K562 (cell line): ENCODE data around the gene TRNAU1AP. TPM values are rescaled to one million over a fixed set of nuclear protein-coding genes. Genes with fewer than 3 reads are reported as not detected.

Source experiments
- CEBPB ChIP-seq: fragments of 450-650 bp; IDR thresholded peaks from 2 replicates; pipeline ENCODE4 v1.6.1; 2016; ENCODE audit warnings: missing genetic modification characterization, missing compliant biosample characterization
- MIER1 ChIP-seq: fragments of 450-650 bp; IDR thresholded peaks from 2 replicates; pipeline ENCODE4 v1.6.1; 2016; ENCODE audit warnings: antibody characterized with exemption, mild to moderate bottlenecking, low read depth
- NCOA2 ChIP-seq, 2 experiments: fragments of 450-650 bp; IDR thresholded peaks; 2 replicates each; pipeline ENCODE4 v1.6.1; 2018; ENCODE audit warnings: mild to moderate bottlenecking in 2 of 2, moderate library complexity in 1 of 2; ENCODE audit not compliant: partially characterized antibody in 2 of 2
- POLR2A ChIP-seq: fragments of 450-650 bp; conservative IDR thresholded peaks from 2 replicates; pipeline ENCODE4 v1.6.1; 2016
- RCOR1 ChIP-seq, 2 experiments: IDR thresholded peaks; 2 replicates each; pipeline ENCODE4 v1.6.1; 2012; ENCODE audit warnings: low read depth in 2 of 2, low read length in 2 of 2, borderline replicate concordance in 1 of 2, improper control_type of control experiment in 1 of 2
- RFX5 ChIP-seq: IDR thresholded peaks from 2 replicates; pipeline ENCODE4 v1.6.1; 2011; ENCODE audit warnings: low read depth, mild to moderate bottlenecking, improper control_type of control experiment, low read length
- SMARCB1 ChIP-seq: IDR thresholded peaks from 2 replicates; pipeline ENCODE4 v1.6.1; 2011; ENCODE audit warnings: improper control_type of control experiment, low read depth; ENCODE audit not compliant: insufficient read length
- TCFL5 ChIP-seq: fragments of 250-450 bp; sonication (Bioruptor Pico); conservative IDR thresholded peaks from 2 replicates; pipeline ENCODE4 v1.6.1; 2021; ENCODE audit warnings: mild to moderate bottlenecking, moderate library complexity, matching md5 sums
- THRAP3 ChIP-seq: fragments of 450-650 bp; IDR thresholded peaks from 2 replicates; pipeline ENCODE4 v1.6.1; 2016; ENCODE audit warnings: mild to moderate bottlenecking, inconsistent platforms, borderline replicate concordance
- ZNF212 ChIP-seq: fragments of 450-650 bp; formaldehyde crosslinking; IDR thresholded peaks from 2 replicates; pipeline ENCODE4 v1.4.0; 2020; ENCODE audit warnings: mild to moderate bottlenecking
- ZNF217 ChIP-seq: sonication (generic); formaldehyde crosslinking; IDR thresholded peaks from 2 replicates; pipeline ENCODE4 v1.8.0; 2022; ENCODE audit warnings: mild to moderate bottlenecking, missing genetic modification reagents
- polyA plus RNA-seq, 8 experiments: library from polyadenylated mRNA; depleted of rRNA in 4 of 8; stranded (reverse) in 5 of 8; unstranded in 3 of 8; fragments of >200 nt; fragmentation: Nextera tagmentation in 2 of 8; fragmentation: Illumina TruSeq in 1 of 8; extraction: Ambion mirVana in 2 of 8; extraction: Trizol in 1 of 8; gene quantifications; 2 replicates each; pipeline versions ENCODE4 v1.2.1 to v1.2.3, GENCODE V29; 2011 to 2014; ENCODE audit warnings: inconsistent platforms in 1 of 8, missing spikeins in 1 of 8
- total RNA-seq, 7 experiments: library from RNA; depleted of rRNA in 6 of 7; stranded (reverse); fragments of >200 nt in 6 of 7; fragmentation: Illumina TruSeq in 2 of 7; extraction: Trizol in 2 of 7; gene quantifications; 2 replicates each; pipeline versions ENCODE4 v1.2.1 to v1.2.3, GENCODE V29; 2011 to 2021; ENCODE audit warnings: low replicate concordance in 1 of 7
- TF ChIP-seq, protein P1 (sequence below), 2 experiments: fragments of 450-650 bp in 1 of 2; sonication (generic) in 1 of 2; formaldehyde crosslinking in 1 of 2; IDR thresholded peaks; 2 replicates each; pipeline versions ENCODE4 v1.7.1 to v1.9.0; 2016 to 2022; ENCODE audit warnings: inconsistent platforms in 1 of 2, mild to moderate bottlenecking in 1 of 2, missing genetic modification reagents in 1 of 2
- TF ChIP-seq, protein P2 (sequence below): sonication (generic); formaldehyde crosslinking; IDR thresholded peaks from 2 replicates; pipeline ENCODE4 v1.8.1; 2023; ENCODE audit warnings: mild to moderate bottlenecking, missing genetic modification reagents

Gene TRNAU1AP
- total and polyA plus RNA-seq, 9 of the 15 experiments (the other 6 are each of a cell fraction or from before 2014, with no cell fraction given) = 34.9 to 110 (median 46.3) TPM

DNA sequence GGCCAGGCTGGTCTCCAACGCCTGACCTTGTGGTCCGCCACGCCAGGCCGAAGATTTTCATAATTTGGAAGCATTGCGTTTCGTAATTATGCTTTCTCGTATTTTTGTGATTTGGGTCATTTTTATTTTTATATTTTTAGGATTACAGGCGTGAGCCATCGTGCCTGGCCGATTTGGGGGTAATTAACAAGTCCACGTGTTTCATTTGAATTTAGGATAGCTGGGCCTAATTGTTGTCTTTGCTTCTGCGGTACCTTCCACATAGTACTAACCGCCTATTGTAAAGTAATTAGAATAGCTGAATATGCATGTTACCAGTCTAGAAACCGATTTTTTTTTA lies 46.0 kb upstream of the TRNAU1AP start (continued):
- TF ChIP-seq, protein P1, sequence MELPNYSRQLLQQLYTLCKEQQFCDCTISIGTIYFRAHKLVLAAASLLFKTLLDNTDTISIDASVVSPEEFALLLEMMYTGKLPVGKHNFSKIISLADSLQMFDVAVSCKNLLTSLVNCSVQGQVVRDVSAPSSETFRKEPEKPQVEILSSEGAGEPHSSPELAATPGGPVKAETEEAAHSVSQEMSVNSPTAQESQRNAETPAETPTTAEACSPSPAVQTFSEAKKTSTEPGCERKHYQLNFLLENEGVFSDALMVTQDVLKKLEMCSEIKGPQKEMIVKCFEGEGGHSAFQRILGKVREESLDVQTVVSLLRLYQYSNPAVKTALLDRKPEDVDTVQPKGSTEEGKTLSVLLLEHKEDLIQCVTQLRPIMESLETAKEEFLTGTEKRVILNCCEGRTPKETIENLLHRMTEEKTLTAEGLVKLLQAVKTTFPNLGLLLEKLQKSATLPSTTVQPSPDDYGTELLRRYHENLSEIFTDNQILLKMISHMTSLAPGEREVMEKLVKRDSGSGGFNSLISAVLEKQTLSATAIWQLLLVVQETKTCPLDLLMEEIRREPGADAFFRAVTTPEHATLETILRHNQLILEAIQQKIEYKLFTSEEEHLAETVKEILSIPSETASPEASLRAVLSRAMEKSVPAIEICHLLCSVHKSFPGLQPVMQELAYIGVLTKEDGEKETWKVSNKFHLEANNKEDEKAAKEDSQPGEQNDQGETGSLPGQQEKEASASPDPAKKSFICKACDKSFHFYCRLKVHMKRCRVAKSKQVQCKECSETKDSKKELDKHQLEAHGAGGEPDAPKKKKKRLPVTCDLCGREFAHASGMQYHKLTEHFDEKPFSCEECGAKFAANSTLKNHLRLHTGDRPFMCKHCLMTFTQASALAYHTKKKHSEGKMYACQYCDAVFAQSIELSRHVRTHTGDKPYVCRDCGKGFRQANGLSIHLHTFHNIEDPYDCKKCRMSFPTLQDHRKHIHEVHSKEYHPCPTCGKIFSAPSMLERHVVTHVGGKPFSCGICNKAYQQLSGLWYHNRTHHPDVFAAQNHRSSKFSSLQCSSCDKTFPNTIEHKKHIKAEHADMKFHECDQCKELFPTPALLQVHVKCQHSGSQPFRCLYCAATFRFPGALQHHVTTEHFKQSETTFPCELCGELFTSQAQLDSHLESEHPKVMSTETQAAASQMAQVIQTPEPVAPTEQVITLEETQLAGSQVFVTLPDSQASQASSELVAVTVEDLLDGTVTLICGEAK (IDR thresholded peaks at IDR 0.05) = peak; percentile 60; the same call in 1 of the 2 replicates
- TF ChIP-seq, protein P1 (CRISPR knock-in tag; IDR thresholded peaks at IDR 0.05) = no peak
- TF ChIP-seq CEBPB (tag) = no peak
- no peak for TF ChIP-seq RCOR1 (IDR thresholded peaks at IDR 0.05; ENCODE audit: borderline replicate concordance in 1 of 2, low read depth in 2 of 2, low read length in 2 of 2)
- no peak for TF ChIP-seq TCFL5 (CRISPR knock-in tag)
- TF ChIP-seq THRAP3 = peak; percentile 80; the same call in 1 of the 2 replicates
- no peak for TF ChIP-seq SMARCB1
- TF ChIP-seq RFX5 = no peak
- 0 out of 2 replicates have a peak, but pooled peaks have one; percentile 32 for TF ChIP-seq MIER1
- TF ChIP-seq, protein P2, sequence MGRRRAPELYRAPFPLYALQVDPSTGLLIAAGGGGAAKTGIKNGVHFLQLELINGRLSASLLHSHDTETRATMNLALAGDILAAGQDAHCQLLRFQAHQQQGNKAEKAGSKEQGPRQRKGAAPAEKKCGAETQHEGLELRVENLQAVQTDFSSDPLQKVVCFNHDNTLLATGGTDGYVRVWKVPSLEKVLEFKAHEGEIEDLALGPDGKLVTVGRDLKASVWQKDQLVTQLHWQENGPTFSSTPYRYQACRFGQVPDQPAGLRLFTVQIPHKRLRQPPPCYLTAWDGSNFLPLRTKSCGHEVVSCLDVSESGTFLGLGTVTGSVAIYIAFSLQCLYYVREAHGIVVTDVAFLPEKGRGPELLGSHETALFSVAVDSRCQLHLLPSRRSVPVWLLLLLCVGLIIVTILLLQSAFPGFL (CRISPR knock-in tag) = peak; percentile 30; the same call in 1 of the 2 replicates
- no peak for TF ChIP-seq NCOA2 (IDR thresholded peaks at IDR 0.05; ENCODE audit: partially characterized antibody in 2 of 2)
- TF ChIP-seq ZNF217 (CRISPR knock-in tag) = no peak
- no peak for TF ChIP-seq ZNF212 (CRISPR knock-in tag)
- no peak for TF ChIP-seq POLR2A
